OCI-LY1 (cell line): ENCODE results near the gene LTV1.
"Not testable (repeated sequence)": the region's sequence is repeated elsewhere in the genome, so short reads cannot be mapped to it uniquely, and the experiment has no call there.

Source experiments
- H2AFZ ChIP-seq: fragments of 200-600 bp; sonication (generic), shearing (Covaris generic); 2 replicates; pipeline ENCODE4 v1.6.0; 2014; ENCODE audit warnings: antibody characterized with exemption, mild to moderate bottlenecking, low read length
- H3F3A ChIP-seq: fragments of 200-600 bp; sonication (generic), shearing (Covaris generic); 2 replicates; pipeline ENCODE4 v1.6.0; 2014; ENCODE audit warnings: mild to moderate bottlenecking, antibody characterized with exemption, low read length, moderate library complexity; ENCODE audit not compliant: insufficient read depth
- H3K27ac ChIP-seq: fragments of 200-600 bp; sonication (generic); 2 replicates; pipeline ENCODE4 v1.5.1; 2014; ENCODE audit warnings: low read length, mixed run types, mild to moderate bottlenecking, low read depth; ENCODE audit not compliant: poor library complexity, severe bottlenecking
- H3K27me3 ChIP-seq: fragments of 200-600 bp; sonication (generic); 2 replicates; pipeline ENCODE4 v1.6.0; 2014; ENCODE audit warnings: antibody characterized with exemption, mild to moderate bottlenecking, low read length, moderate library complexity; ENCODE audit not compliant: insufficient read depth
- H3K36me3 ChIP-seq: fragments of 200-600 bp; sonication (generic); 2 replicates; pipeline ENCODE4 v1.6.1; 2014; ENCODE audit warnings: mild to moderate bottlenecking, antibody characterized with exemption, low read length, moderate library complexity, mixed read lengths; ENCODE audit not compliant: insufficient read depth
- H3K4me1 ChIP-seq: fragments of 200-600 bp; sonication (generic); 2 replicates; pipeline ENCODE4 v1.5.1; 2014; ENCODE audit warnings: mild to moderate bottlenecking, low read length, moderate library complexity; ENCODE audit not compliant: insufficient read depth, severe bottlenecking
- H3K4me2 ChIP-seq: fragments of 200-600 bp; sonication (generic), shearing (Covaris generic); 2 replicates; pipeline ENCODE4 v1.6.1; 2014; ENCODE audit warnings: low read length
- H3K4me3 ChIP-seq: fragments of 200-600 bp; sonication (generic); 2 replicates; pipeline ENCODE4 v1.5.1; 2014; ENCODE audit warnings: low read length, low read depth, mild to moderate bottlenecking, mixed read lengths; ENCODE audit not compliant: poor library complexity, severe bottlenecking
- H3K79me2 ChIP-seq: fragments of 200-600 bp; shearing (Covaris generic); 2 replicates; pipeline ENCODE4 v1.6.1; 2016; ENCODE audit warnings: mixed run types, low read length, mixed read lengths; ENCODE audit not compliant: insufficient read depth
- H3K9ac ChIP-seq: fragments of 200-600 bp; sonication (generic), shearing (Covaris generic); 2 replicates; pipeline ENCODE4 v1.6.1; 2014; ENCODE audit warnings: mild to moderate bottlenecking, low read length, mixed read lengths
- H3K9me2 ChIP-seq: fragments of 200-600 bp; sonication (generic), shearing (Covaris generic); 2 replicates; pipeline ENCODE4 v1.6.1; 2014; ENCODE audit warnings: low read depth, mild to moderate bottlenecking, low read length, mixed read lengths
- H3K9me3 ChIP-seq: fragments of 200-600 bp; shearing (Covaris generic); 2 replicates; pipeline ENCODE4 v1.6.1; 2014; ENCODE audit warnings: low read length, mixed read lengths
- H4K20me1 ChIP-seq: fragments of 200-600 bp; sonication (generic), shearing (Covaris generic); 2 replicates; pipeline ENCODE4 v1.6.0; 2016; ENCODE audit warnings: mild to moderate bottlenecking, low read length; ENCODE audit not compliant: insufficient read depth
- CTCF ChIP-seq: fragments of 200-600 bp; sonication (generic), shearing (Covaris generic); IDR thresholded peaks from 2 replicates; pipeline ENCODE4 v1.5.1; 2017; ENCODE audit warnings: mild to moderate bottlenecking, antibody characterized with exemption, low read length, moderate library complexity, mixed read lengths
- EZH2 ChIP-seq: fragments of 200-600 bp; sonication (generic), shearing (Covaris generic); IDR thresholded peaks from 2 replicates; pipeline ENCODE4 v1.8.0; 2017; ENCODE audit warnings: borderline replicate concordance, mixed run types, mild to moderate bottlenecking, antibody characterized with exemption, low read length, moderate library complexity, mixed read lengths

LTV1 gene

GRCh38 chr6:143867236-143867635, 24.1 kb downstream of the LTV1 start:
- Histone ChIP-seq H3K9me2 (no peaks in the 10 kb centered on the region), H3K4me1 (no peaks in the 10 kb centered on the region), H3K4me2 (no peak overlapping the region), H3K36me3 (peaks cover 32% of the 10 kb centered on the region), H3K27me3 (no peaks in the 10 kb centered on the region), H3K79me2 (no peaks in the 10 kb centered on the region), H3K27ac (no peak overlapping the region), H2AFZ (no peak overlapping the region), H4K20me1 (no peaks in the 10 kb centered on the region), H3K4me3 (no peak overlapping the region), H3K9ac (no peak overlapping the region), H3K9me3 (no peaks in the 10 kb centered on the region), H3F3A (no peaks in the 10 kb centered on the region)
- no peak for TF ChIP-seq EZH2
- no peak for TF ChIP-seq CTCF

GRCh38 chr6:143868808-143869207, 25.7 kb downstream of the LTV1 start:
- not testable (repeated sequence) for H3K4me1 ChIP-seq, H3K79me2 ChIP-seq, H3K9ac ChIP-seq, H4K20me1 ChIP-seq, H3K9me2 ChIP-seq, H3K9me3 ChIP-seq, H3K4me2 ChIP-seq, H3K27ac ChIP-seq, H3K4me3 ChIP-seq, H3K27me3 ChIP-seq, H2AFZ ChIP-seq, H3F3A ChIP-seq
- peaks cover 17% of the 10 kb centered on the region for H3K36me3 ChIP-seq

GRCh38 chr6:143871202-143871730, 28.1 kb downstream of the LTV1 start:
- not testable (repeated sequence) for H3F3A ChIP-seq, H3K4me1 ChIP-seq, H3K27me3 ChIP-seq, H3K9ac ChIP-seq, H4K20me1 ChIP-seq, H3K9me2 ChIP-seq, H3K9me3 ChIP-seq, H3K36me3 ChIP-seq, H2AFZ ChIP-seq, H3K4me3 ChIP-seq, H3K27ac ChIP-seq, H3K79me2 ChIP-seq, H3K4me2 ChIP-seq

- Histone ChIP-seq H3K4me2 (no peak overlapping the region), H2AFZ (no peak overlapping the region), H3K9me3 (no peaks in the 10 kb centered on the region), H3F3A (no peaks in the 10 kb centered on the region), H4K20me1 (no peaks in the 10 kb centered on the region), H3K4me3 (no peak overlapping the region), H3K27ac (no peak overlapping the region), H3K36me3 (no peaks in the 10 kb centered on the region), H3K9me2 (no peaks in the 10 kb centered on the region), H3K9ac (no peak overlapping the region), H3K79me2 (no peaks in the 10 kb centered on the region), H3K4me1 (no peaks in the 10 kb centered on the region), H3K27me3 (no peaks in the 10 kb centered on the region)
- TF ChIP-seq EZH2, result no peak
- TF ChIP-seq CTCF, result no peak
Measured at GRCh38 chr6:143872201-143872600, 29.1 kb downstream of the LTV1 start.

GRCh38 chr6:143873600-143873999, 30.5 kb downstream of the LTV1 start:
- H3K9ac ChIP-seq, H3K4me1 ChIP-seq, H3K36me3 ChIP-seq, H3K4me2 ChIP-seq, H3K9me3 ChIP-seq, H3K9me2 ChIP-seq, H4K20me1 ChIP-seq, H3K27me3 ChIP-seq, H3F3A ChIP-seq, H2AFZ ChIP-seq, H3K27ac ChIP-seq, H3K79me2 ChIP-seq, H3K4me3 ChIP-seq: not testable (repeated sequence)

- not testable (repeated sequence) for H3K4me1 ChIP-seq, H3F3A ChIP-seq, H3K36me3 ChIP-seq, H4K20me1 ChIP-seq, H3K27me3 ChIP-seq, H3K27ac ChIP-seq, H3K9ac ChIP-seq, H3K9me2 ChIP-seq, H3K79me2 ChIP-seq, H3K9me3 ChIP-seq, H2AFZ ChIP-seq, H3K4me2 ChIP-seq, H3K4me3 ChIP-seq
Measured at GRCh38 chr6:143874503-143874902, 31.4 kb downstream of the LTV1 start.
